HEK293T (cell line): ENCODE results near the gene KIFC3.

ENCODE experiments used
- BHLHE40 ChIP-seq: fragments of 450-650 bp; IDR thresholded peaks from 2 replicates; pipeline ENCODE4 v1.6.1; 2016; ENCODE audit warnings: mild to moderate bottlenecking, moderate library complexity, borderline replicate concordance
- HDGF ChIP-seq: fragments of 450-650 bp; IDR thresholded peaks from 2 replicates; pipeline ENCODE4 v1.6.1; 2017; ENCODE audit warnings: antibody characterized with exemption, borderline replicate concordance
- SP1 ChIP-seq: fragments of 450-650 bp; IDR thresholded peaks from 2 replicates; pipeline ENCODE4 v1.6.1; 2017

GRCh38 chr16:57769541-57770145 is 32.6 kb downstream of the KIFC3 start:
- TF ChIP-seq SP1 (no peak), BHLHE40 (no peak), HDGF (no peak)
